Neural progenitor cell (in vitro differentiated cells): ENCODE results near the gene BABAM1. TPM values are rescaled to one million over a fixed set of nuclear protein-coding genes. Genes with fewer than 3 reads are reported as not detected.

Experiments
- DNase-seq: peaks from one replicate; pipeline ENCODE4 v3.0.0-alpha.2; 2016; ENCODE audit warnings: low spot score
- H2AFZ ChIP-seq: fragments of 200-600 bp; sonication (generic); replicated peaks from 2 replicates; pipeline ENCODE4 v1.6.1; 2016; ENCODE audit warnings: antibody characterized with exemption
- H3F3A ChIP-seq: fragments of 200-600 bp; sonication (generic); 2 replicates; pipeline ENCODE4 v1.6.1; 2016; ENCODE audit warnings: antibody characterized with exemption, low read depth
- H3K27ac ChIP-seq: fragments of 200-600 bp; sonication (generic); 2 replicates; pipeline ENCODE4 v1.5.1; 2016; ENCODE audit warnings: mild to moderate bottlenecking
- H3K27me3 ChIP-seq: fragments of 200-600 bp; sonication (generic); 2 replicates; pipeline ENCODE4 v1.6.1; 2016; ENCODE audit warnings: mild to moderate bottlenecking, moderate library complexity
- H3K36me3 ChIP-seq: fragments of 200-600 bp; sonication (generic); 2 replicates; pipeline ENCODE4 v1.5.1; 2016
- H3K4me1 ChIP-seq: fragments of 200-600 bp; sonication (generic); 2 replicates; pipeline ENCODE4 v1.6.1; 2016; ENCODE audit warnings: mixed run types
- H3K4me2 ChIP-seq: fragments of 200-600 bp; sonication (generic); 2 replicates; pipeline ENCODE4 v1.6.1; 2016
- H3K4me3 ChIP-seq: fragments of 200-600 bp; sonication (generic); 2 replicates; pipeline ENCODE4 v1.5.1; 2016
- H3K79me2 ChIP-seq: fragments of 200-600 bp; sonication (generic); 2 replicates; pipeline ENCODE4 v1.6.1; 2016; ENCODE audit warnings: low read depth
- H3K9ac ChIP-seq: fragments of 200-600 bp; sonication (generic); 2 replicates; pipeline ENCODE4 v1.6.1; 2016
- H3K9me3 ChIP-seq: fragments of 200-600 bp; sonication (generic); 2 replicates; pipeline ENCODE4 v1.5.1; 2016; ENCODE audit warnings: low read depth
- H4K20me1 ChIP-seq: fragments of 200-600 bp; sonication (generic); 2 replicates; pipeline ENCODE4 v1.6.1; 2016; ENCODE audit warnings: low read depth
- H3K27ac Mint-ChIP-seq: 3 replicates; pipeline ENCODE4 v1.8.0; 2021; ENCODE audit warnings: mixed read lengths
- H3K27me3 Mint-ChIP-seq: 2 replicates; pipeline ENCODE4 v1.8.0; 2022; ENCODE audit warnings: low read depth, mild to moderate bottlenecking, inconsistent platforms, moderate library complexity, mixed read lengths; ENCODE audit not compliant: insufficient read depth
- H3K36me3 Mint-ChIP-seq: 3 replicates; pipeline ENCODE4 v1.8.0; 2021; ENCODE audit warnings: mixed read lengths
- H3K4me1 Mint-ChIP-seq: 3 replicates; pipeline ENCODE4 v1.8.0; 2021; ENCODE audit warnings: mixed read lengths
- H3K4me3 Mint-ChIP-seq: 3 replicates; pipeline ENCODE4 v1.8.0; 2021; ENCODE audit warnings: mild to moderate bottlenecking, moderate library complexity, mixed read lengths
- H3K9me3 Mint-ChIP-seq: 3 replicates; pipeline ENCODE4 v1.8.0; 2020; ENCODE audit warnings: mixed read lengths
- CTCF ChIP-seq: fragments of 200-600 bp; sonication (generic); IDR thresholded peaks from 2 replicates; pipeline ENCODE4 v1.5.1; 2017; ENCODE audit warnings: antibody characterized with exemption, mild to moderate bottlenecking
- EZH2 ChIP-seq: fragments of 200-600 bp; sonication (generic); IDR thresholded peaks from 2 replicates; pipeline ENCODE4 v1.6.1; 2017; ENCODE audit warnings: antibody characterized with exemption, mild to moderate bottlenecking, moderate library complexity
- EZH2phosphoT487 ChIP-seq: fragments of 200-600 bp; sonication (generic); IDR thresholded peaks from 2 replicates; pipeline ENCODE4 v1.6.1; 2017; ENCODE audit warnings: antibody characterized with exemption
- total RNA-seq: library from RNA; depleted of rRNA; stranded (reverse); fragments of >200 nt; gene quantifications from 2 replicates; pipeline ENCODE4 v1.2.3, GENCODE V29; 2015; ENCODE audit warnings: low replicate concordance

Gene BABAM1
- total RNA-seq, 1 donor from 2014 or later = 89.8 TPM

- peaks cover 9% of the 10 kb centered on the region for H3K27me3 Mint-ChIP-seq
- H3K9me3 Mint-ChIP-seq = peaks cover 2% of the 10 kb centered on the region
- Histone ChIP-seq H3K79me2 (peaks cover 3% of the 10 kb centered on the region), H3K27me3 (no peaks in the 10 kb centered on the region), H4K20me1 (no peaks in the 10 kb centered on the region), H3K4me2 (no peak overlapping the region), H3K36me3 (no peaks in the 10 kb centered on the region), H3K27ac (no peak overlapping the region), H3K4me3 (no peak overlapping the region), H3K4me1 (peaks cover 24% of the 10 kb centered on the region), H3K9me3 (no peaks in the 10 kb centered on the region), H2AFZ (no peak overlapping the region), H3F3A (peaks cover 31% of the 10 kb centered on the region), H3K9ac (no peak overlapping the region)
- TF ChIP-seq CTCF (no peak), EZH2 (no peak), EZH2phosphoT487 (no peak)
- H3K4me1 Mint-ChIP-seq = peaks cover 37% of the 10 kb centered on the region
- DNase-seq = no peak
- H3K27ac Mint-ChIP-seq = no peak overlapping the region
- no peak overlapping the region for H3K4me3 Mint-ChIP-seq
- H3K36me3 Mint-ChIP-seq = no peaks in the 10 kb centered on the region
These were observed 17.2 kb upstream of the BABAM1 start for GRCh38 chr19:17249887-17250548.

GRCh38 chr19:17254636-17255035 lies 12.6 kb upstream of the BABAM1 start:
- TF ChIP-seq EZH2phosphoT487 (no peak), EZH2 (no peak)
- H3K4me3 Mint-ChIP-seq = no peak overlapping the region
- no peak overlapping the region for H3K9ac ChIP-seq
- no peaks in the 10 kb centered on the region for H3K9me3 Mint-ChIP-seq
- no peaks in the 10 kb centered on the region for H3K79me2 ChIP-seq
- no peak overlapping the region for H3K27ac ChIP-seq
- H3K27ac Mint-ChIP-seq = no peak overlapping the region
- H3K9me3 ChIP-seq = no peaks in the 10 kb centered on the region
- H3K36me3 Mint-ChIP-seq = no peaks in the 10 kb centered on the region
- H3K27me3 ChIP-seq = no peaks in the 10 kb centered on the region
- peaks cover 7% of the 10 kb centered on the region for H3K4me1 Mint-ChIP-seq
- no peaks in the 10 kb centered on the region for H4K20me1 ChIP-seq
- no peak for DNase-seq
- peaks cover 10% of the 10 kb centered on the region for H3K27me3 Mint-ChIP-seq
- no peaks in the 10 kb centered on the region for H3F3A ChIP-seq
- no peaks in the 10 kb centered on the region for H3K36me3 ChIP-seq
- H3K4me3 ChIP-seq = no peak overlapping the region
- no peak overlapping the region for H3K4me2 ChIP-seq
- no peak overlapping the region for H2AFZ ChIP-seq
- no peaks in the 10 kb centered on the region for H3K4me1 ChIP-seq

- Histone ChIP-seq H3K79me2 (no peaks in the 10 kb centered on the region), H3K27ac (no peak overlapping the region), H3K4me2 (no peak overlapping the region), H4K20me1 (no peaks in the 10 kb centered on the region), H2AFZ (no peak overlapping the region), H3F3A (no peaks in the 10 kb centered on the region), H3K27me3 (no peaks in the 10 kb centered on the region), H3K36me3 (no peaks in the 10 kb centered on the region), H3K9ac (no peak overlapping the region), H3K4me1 (no peaks in the 10 kb centered on the region), H3K9me3 (no peaks in the 10 kb centered on the region), H3K4me3 (no peak overlapping the region)
- DNase-seq = no peak
- Mint-ChIP-seq H3K36me3 (no peaks in the 10 kb centered on the region), H3K27ac (no peak overlapping the region), H3K27me3 (peaks cover 8% of the 10 kb centered on the region), H3K4me3 (no peak overlapping the region), H3K4me1 (peaks cover 3% of the 10 kb centered on the region), H3K9me3 (no peaks in the 10 kb centered on the region)
- no peak for TF ChIP-seq EZH2phosphoT487
These were observed 12.1 kb upstream of the BABAM1 start for GRCh38 chr19:17255150-17255621.

GRCh38 chr19:17256130-17256529 lies 11.1 kb upstream of the BABAM1 start:
- H3K27me3 ChIP-seq = no peaks in the 10 kb centered on the region
- H3K9me3 ChIP-seq = no peaks in the 10 kb centered on the region
- no peaks in the 10 kb centered on the region for H3K79me2 ChIP-seq
- Mint-ChIP-seq H3K27ac (no peak overlapping the region), H3K4me3 (no peak overlapping the region), H3K36me3 (no peaks in the 10 kb centered on the region), H3K27me3 (peaks cover 9% of the 10 kb centered on the region), H3K9me3 (no peaks in the 10 kb centered on the region), H3K4me1 (peaks cover 9% of the 10 kb centered on the region)
- H3K4me1 ChIP-seq = no peaks in the 10 kb centered on the region
- no peak overlapping the region for H3K4me3 ChIP-seq
- no peaks in the 10 kb centered on the region for H4K20me1 ChIP-seq
- H3K36me3 ChIP-seq = no peaks in the 10 kb centered on the region
- H3K4me2 ChIP-seq = no peak overlapping the region
- no peak overlapping the region for H2AFZ ChIP-seq
- H3K9ac ChIP-seq = no peak overlapping the region
- no peak overlapping the region for H3K27ac ChIP-seq
- no peak for DNase-seq
- no peak for TF ChIP-seq EZH2phosphoT487
- TF ChIP-seq CTCF = no peak
- no peak for TF ChIP-seq EZH2
- H3F3A ChIP-seq = no peaks in the 10 kb centered on the region
